HepG2 (cell line): ENCODE data around the gene ETS2. TPM values are rescaled to one million over a fixed set of nuclear protein-coding genes. Genes with fewer than 3 reads are reported as not detected.

Experiments
- ATAC-seq: fragments of 200-7000 bp; cut with Tn5 transposase; 3 replicates; pipeline ENCODE4 v1.9.1; 2020; ENCODE audit warnings: mild to moderate bottlenecking, moderate library complexity
- BruUV-seq: library from RNA; stranded (reverse); fragments of 400-500 nt; replicated peaks from 2 replicates; lab custom pipeline; 2021; lab: Mats Ljungman, UMichigan
- CTCF ChIA-PET: fragments of 300-600 bp; formaldehyde crosslinking; extraction: SDS; loops from one replicate; lab custom pipeline; 2021; ENCODE audit warnings: low total read pairs, inconsistent platforms, low intra/inter-chr PET ratio; lab: Yijun Ruan, JAX
- POLR2A ChIA-PET: fragments of 350-600 bp; sonication (Branson Sonifier 250); formaldehyde crosslinking; loops from one replicate; lab custom pipeline; 2020; ENCODE audit warnings: antibody characterized with exemption, inconsistent platforms; lab: Yijun Ruan, JAX
- DNase-seq: peaks from one replicate; pipeline ENCODE4 v3.0.0-alpha.2; 2015; ENCODE audit warnings: low spot score
- FAIRE-seq: peaks from 3 replicates; lab custom pipeline; 2011; peaks lifted over from hg19 to GRCh38; lab: Jason Lieb, UNC
- H2AFZ ChIP-seq: one replicate; pipeline ENCODE4 v1.6.1; 2011; ENCODE audit warnings: low read length, inconsistent platforms
- H3K27ac ChIP-seq: fragments of 300-600 bp; 3 replicates; pipeline ENCODE4 v1.8.0; 2011; ENCODE audit warnings: mixed run types, mild to moderate bottlenecking, mixed read lengths, low read length, inconsistent platforms; ENCODE audit not compliant: insufficient read depth; ENCODE audit errors: extremely low read length
- H3K27me3 ChIP-seq, 2 experiments: fragments of 200-600 bp in 1 of 2; 2 replicates in 1 of 2; 3 replicates in 1 of 2; pipeline versions ENCODE4 v1.6.0 to v1.8.0; 2011; ENCODE audit warnings: low read length in 2 of 2, mild to moderate bottlenecking in 2 of 2, moderate library complexity in 2 of 2, inconsistent platforms in 1 of 2; ENCODE audit not compliant: insufficient read depth in 2 of 2, control insufficient read depth in 1 of 2
- H3K36me3 ChIP-seq, 2 experiments: fragments of 200-600 bp in 1 of 2; replicated peaks in 1 of 2; 2 replicates in 1 of 2; 3 replicates in 1 of 2; pipeline versions ENCODE4 v1.5.1 to v1.8.0; 2011; ENCODE audit warnings: low read length in 2 of 2, inconsistent platforms in 1 of 2; ENCODE audit not compliant: insufficient read depth in 2 of 2, control insufficient read depth in 1 of 2
- H3K4me1 ChIP-seq: 2 replicates; pipeline ENCODE4 v1.5.1; 2012; ENCODE audit warnings: low read length, inconsistent platforms; ENCODE audit not compliant: insufficient read depth
- H3K4me2 ChIP-seq: 2 replicates; pipeline ENCODE4 v1.6.0; 2011; ENCODE audit warnings: low read depth, low read length, inconsistent platforms
- H3K4me3 ChIP-seq, 3 experiments: fragments of 200-600 bp in 1 of 3; sonication (generic), shearing (Covaris generic) in 1 of 3; replicated peaks in 1 of 3; 2 replicates each; pipeline ENCODE4 v1.5.1; 2011 to 2016; ENCODE audit warnings: low read length in 3 of 3, inconsistent platforms in 2 of 3, low read depth in 2 of 3, mild to moderate bottlenecking in 2 of 3, control low read depth in 1 of 3, mixed read lengths in 1 of 3; ENCODE audit not compliant: insufficient read depth in 1 of 3
- H3K79me2 ChIP-seq: one replicate; pipeline ENCODE4 v1.6.1; 2011; ENCODE audit warnings: low read length, inconsistent platforms; ENCODE audit not compliant: insufficient read depth
- H3K9ac ChIP-seq: 2 replicates; pipeline ENCODE4 v1.6.0; 2011; ENCODE audit warnings: mild to moderate bottlenecking, low read depth, low read length, inconsistent platforms; ENCODE audit not compliant: insufficient read depth
- H3K9me3 ChIP-seq: 2 replicates; pipeline ENCODE4 v1.5.1; 2012; ENCODE audit warnings: mild to moderate bottlenecking, low read length
- H4K20me1 ChIP-seq: 2 replicates; pipeline ENCODE4 v1.6.0; 2011; ENCODE audit warnings: inconsistent platforms, mild to moderate bottlenecking, low read length, moderate library complexity; ENCODE audit not compliant: insufficient read depth
- ADNP ChIP-seq: sonication (generic); formaldehyde crosslinking; IDR thresholded peaks from 2 replicates; pipeline ENCODE4 v1.4.0; 2020; ENCODE audit warnings: missing genetic modification reagents
- HNRNPH1 ChIP-seq: fragments of 200-400 bp; formaldehyde crosslinking; optimal IDR thresholded peaks from 2 replicates; pipeline ENCODE3; 2017; ENCODE audit warnings: mild to moderate bottlenecking, low read depth, low read length
- PRDM4 ChIP-seq: sonication (generic); formaldehyde crosslinking; IDR thresholded peaks from 2 replicates; pipeline ENCODE4 v1.9.0; 2021; ENCODE audit warnings: missing genetic modification reagents, borderline replicate concordance
- REXO4 ChIP-seq: sonication (generic); formaldehyde crosslinking; IDR thresholded peaks from 2 replicates; pipeline ENCODE4 v1.8.0; 2022; ENCODE audit warnings: missing genetic modification reagents, mild to moderate bottlenecking, borderline replicate concordance
- SMAD3 ChIP-seq: sonication (generic); formaldehyde crosslinking; IDR thresholded peaks from 2 replicates; pipeline ENCODE4 v1.4.0; 2020; ENCODE audit warnings: missing genetic modification reagents
- ZBTB37 ChIP-seq: sonication (generic); formaldehyde crosslinking; IDR thresholded peaks from 2 replicates; pipeline ENCODE4 v1.4.0; 2020; ENCODE audit warnings: mild to moderate bottlenecking, missing genetic modification reagents
- ZNF629 ChIP-seq: sonication (generic); formaldehyde crosslinking; conservative IDR thresholded peaks from 2 replicates; pipeline ENCODE4 v1.5.0; 2020; ENCODE audit warnings: missing genetic modification reagents
- ZNF772 ChIP-seq: sonication (generic); formaldehyde crosslinking; IDR thresholded peaks from 2 replicates; pipeline ENCODE4 v1.5.0; 2020; ENCODE audit warnings: mild to moderate bottlenecking, missing genetic modification reagents
- WGBS: methylation state at CpG from one replicate; pipeline ENCODE4 v1.1.6; 2017; ENCODE audit warnings: low lambda C conversion rate; 5-methylcytosine and 5-hydroxymethylcytosine counted together
- in situ Hi-C: cut with HindIII; loops from 2 replicates; pipeline ENCODE4 v1.10.0; 2017; ENCODE audit warnings: low pct_unique_long_range_greater_than_20kb; ENCODE audit not compliant: extremely low pct_ligation_motif_present
- intact Hi-C: fragments of 100-400 bp; cut with micrococcal nuclease; formaldehyde crosslinking; loops from one replicate; pipeline ENCODE4 v1.10.0; 2022; ENCODE audit not compliant: unreplicated experiment
- polyA plus RNA-seq, 8 experiments: library from polyadenylated mRNA; depleted of rRNA in 3 of 8; stranded (reverse) in 7 of 8; unstranded in 1 of 8; fragments of >200 nt; fragmentation: Illumina TruSeq in 4 of 8; extraction: Trizol in 4 of 8; gene quantifications; 2 replicates each; pipeline versions ENCODE4 v1.2.1 to v1.2.3, GENCODE V29; 2011 to 2016; ENCODE audit warnings: low read depth in 4 of 8, missing spikeins in 1 of 8, mixed read lengths in 1 of 8; ENCODE audit not compliant: insufficient read depth in 1 of 8
- total RNA-seq, 5 experiments: library from RNA; depleted of rRNA; stranded (reverse); fragments of >200 nt; fragmentation: Illumina TruSeq; extraction: Trizol; gene quantifications; 2 replicates each; pipeline ENCODE4 v1.2.3, GENCODE V29; 2016; ENCODE audit warnings: low read depth in 1 of 5

The ETS2 gene
- total and polyA plus RNA-seq, 2 of the 13 experiments (the other 11 are each of a cell fraction or from before 2014, with no cell fraction given): 24.6 to 64.4 TPM

GRCh38 chr21:38810034-38810825 lies 4.5 kb downstream of the ETS2 start:
- H3K9me3 ChIP-seq: no peaks in the 10 kb centered on the region
- peaks cover 23 to 60% of the 10 kb centered on the region in 2 experiments for H3K36me3 ChIP-seq
- ATAC-seq: no peak
- peak overlapping the region in 2 of 3 experiments; percentile 96 to 98; a peak in 5 of 6 replicates for H3K4me3 ChIP-seq
- DNase-seq: no peak
- intact Hi-C loops: no loop called here
- BruUV-seq: no TSS peak
- H3K4me1 ChIP-seq: peaks cover 76% of the 10 kb centered on the region
- ChIA-PET CTCF (no interaction called here), POLR2A (interaction anchor here (3.1 to 3.5 kb wide), 2 partner anchors 22 to 156 kb away, joined by 10 to 33 read pairs; no protein-coding TSS in a partner anchor)
- peak overlapping the region; percentile 97; the same call in 1 of the 2 replicates for H3K9ac ChIP-seq
- H3K27me3 ChIP-seq: no peaks in the 10 kb centered on the region; a peak in 1 of 5 replicates
- H3K4me2 ChIP-seq: peak overlapping the region; percentile 85
- no peak for TF ChIP-seq ZNF772
- TF ChIP-seq ZNF629: peak; percentile 92
- TF ChIP-seq HNRNPH1: no peak
- TF ChIP-seq ADNP: 0 out of 2 replicates have a peak, but pooled peaks have one; percentile 33
- no peak for TF ChIP-seq REXO4 (CRISPR knock-in tag)
- 0 out of 2 replicates have a peak, but pooled peaks have one; percentile 20 for TF ChIP-seq SMAD3 (CRISPR knock-in tag)
- no peak for TF ChIP-seq PRDM4 (CRISPR knock-in tag)
- TF ChIP-seq ZBTB37 (CRISPR knock-in tag): no peak
- WGBS: 97% methylated on average over 8 of the region's 8 CpGs
- in situ Hi-C loops: no loop called here
- H3K79me2 ChIP-seq: peaks cover 84% of the 10 kb centered on the region
- H3K27ac ChIP-seq: peak overlapping the region; percentile 51
- FAIRE-seq: no peak
- no peak overlapping the region for H2AFZ ChIP-seq
- peaks cover 53% of the 10 kb centered on the region for H4K20me1 ChIP-seq
